Measurements from ENCODE around the gene EDARADD. TPM values are rescaled to one million over a fixed set of nuclear protein-coding genes. Genes with fewer than 3 reads are reported as not detected.
"Not testable (repeated sequence)": the region's sequence is repeated elsewhere in the genome, so short reads cannot be mapped to it uniquely, and the experiment has no call there.

Gene EDARADD
- total RNA-seq, 2 donors from 2014 or later, result 0.95 to 4.0 TPM

- no peak overlapping the region for H3K27ac Mint-ChIP-seq
- H3K4me3 Mint-ChIP-seq, result no peak overlapping the region
- peaks cover 4% of the 10 kb centered on the region for H3K4me1 Mint-ChIP-seq
- no peaks in the 10 kb centered on the region for H3K9me3 Mint-ChIP-seq
- ATAC-seq (replicated peaks), result no peak
- no peaks in the 10 kb centered on the region for H3K27me3 Mint-ChIP-seq
- no peaks in the 10 kb centered on the region for H3K36me3 Mint-ChIP-seq (ENCODE audit: low read depth)
Observed at GRCh38 chr1:236495467-236496112, 101.5 kb downstream of the EDARADD start.

GRCh38 chr1:236497908-236498307 lies 103.8 kb downstream of the EDARADD start:
- no peaks in the 10 kb centered on the region for H3K36me3 Mint-ChIP-seq (ENCODE audit: low read depth)
- H3K27ac Mint-ChIP-seq, result no peak overlapping the region
- H3K4me3 Mint-ChIP-seq, result no peak overlapping the region
- no peaks in the 10 kb centered on the region for H3K27me3 Mint-ChIP-seq
- peaks cover 6% of the 10 kb centered on the region for H3K4me1 Mint-ChIP-seq
- no peak for ATAC-seq (replicated peaks)
- no peaks in the 10 kb centered on the region for H3K9me3 Mint-ChIP-seq

GRCh38 chr1:236501093-236501492 lies 107.0 kb downstream of the EDARADD start:
- no peaks in the 10 kb centered on the region for H3K27me3 Mint-ChIP-seq
- no peaks in the 10 kb centered on the region for H3K36me3 Mint-ChIP-seq (ENCODE audit: low read depth)
- no peak for ATAC-seq (replicated peaks)
- H3K27ac Mint-ChIP-seq, result no peak overlapping the region
- peaks cover 10% of the 10 kb centered on the region for H3K4me1 Mint-ChIP-seq
- no peak overlapping the region for H3K4me3 Mint-ChIP-seq
- no peaks in the 10 kb centered on the region for H3K9me3 Mint-ChIP-seq

- peak overlapping the region; percentile 94 for H3K27ac Mint-ChIP-seq
Observed at GRCh38 chr1:236502579-236502971, 108.5 kb downstream of the EDARADD start.

GRCh38 chr1:236502972-236503639 lies 109.0 kb downstream of the EDARADD start:
- no peaks in the 10 kb centered on the region for H3K27me3 Mint-ChIP-seq
- peak; percentile 63 for ATAC-seq (replicated peaks)
- H3K36me3 Mint-ChIP-seq (ENCODE audit: low read depth), result no peaks in the 10 kb centered on the region
- H3K4me1 Mint-ChIP-seq, result peaks cover 14% of the 10 kb centered on the region
- H3K27ac Mint-ChIP-seq, result peak overlapping the region; percentile 94
- H3K4me3 Mint-ChIP-seq, result peak overlapping the region; percentile 80
- no peaks in the 10 kb centered on the region for H3K9me3 Mint-ChIP-seq

More at GRCh38 chr1:236502579-236502971, 108.5 kb downstream of the EDARADD start:
- Mint-ChIP-seq H3K9me3 (no peaks in the 10 kb centered on the region), H3K4me3 (peak overlapping the region; percentile 80), H3K36me3 (ENCODE audit: low read depth) (no peaks in the 10 kb centered on the region), H3K4me1 (peaks cover 13% of the 10 kb centered on the region), H3K27me3 (no peaks in the 10 kb centered on the region)
- ATAC-seq (replicated peaks), result no peak

GRCh38 chr1:236504338-236504737 lies 110.3 kb downstream of the EDARADD start:
- not testable (repeated sequence) for H3K4me3 Mint-ChIP-seq; H3K27me3 Mint-ChIP-seq; H3K36me3 Mint-ChIP-seq (ENCODE audit: low read depth); ATAC-seq (replicated peaks); H3K9me3 Mint-ChIP-seq; H3K27ac Mint-ChIP-seq
- H3K4me1 Mint-ChIP-seq, result peaks cover 24% of the 10 kb centered on the region

GRCh38 chr1:236507022-236507700 lies 113.1 kb downstream of the EDARADD start:
- Mint-ChIP-seq H3K4me1 (peaks cover 36% of the 10 kb centered on the region), H3K9me3 (no peaks in the 10 kb centered on the region), H3K27me3 (no peaks in the 10 kb centered on the region), H3K4me3 (peak overlapping the region; percentile 55), H3K36me3 (ENCODE audit: low read depth) (no peaks in the 10 kb centered on the region), H3K27ac (peak overlapping the region; percentile 59)
- peak; percentile 55 for ATAC-seq (replicated peaks)

GRCh38 chr1:236508593-236509027 lies 114.5 kb downstream of the EDARADD start:
- Mint-ChIP-seq H3K36me3 (ENCODE audit: low read depth) (no peaks in the 10 kb centered on the region), H3K9me3 (no peaks in the 10 kb centered on the region), H3K4me1 (peaks cover 26% of the 10 kb centered on the region), H3K27me3 (no peaks in the 10 kb centered on the region), H3K4me3 (peak overlapping the region; percentile 55), H3K27ac (peak overlapping the region; percentile 74)
- ATAC-seq (replicated peaks), result peak; percentile 71

GRCh38 chr1:236509203-236509602 lies 115.1 kb downstream of the EDARADD start:
- H3K27ac Mint-ChIP-seq, result peak overlapping the region; percentile 74
- H3K4me1 Mint-ChIP-seq, result peaks cover 26% of the 10 kb centered on the region
- no peaks in the 10 kb centered on the region for H3K27me3 Mint-ChIP-seq
- no peaks in the 10 kb centered on the region for H3K9me3 Mint-ChIP-seq
- peak overlapping the region; percentile 55 for H3K4me3 Mint-ChIP-seq
- ATAC-seq (replicated peaks), result no peak
- H3K36me3 Mint-ChIP-seq (ENCODE audit: low read depth), result no peaks in the 10 kb centered on the region

GRCh38 chr1:236509647-236510401 lies 115.7 kb downstream of the EDARADD start:
- ATAC-seq (replicated peaks), result no peak
- H3K27ac Mint-ChIP-seq, result peak overlapping the region; percentile 74
- H3K4me1 Mint-ChIP-seq, result peaks cover 26% of the 10 kb centered on the region
- H3K27me3 Mint-ChIP-seq, result no peaks in the 10 kb centered on the region
- H3K36me3 Mint-ChIP-seq (ENCODE audit: low read depth), result no peaks in the 10 kb centered on the region
- no peaks in the 10 kb centered on the region for H3K9me3 Mint-ChIP-seq
- H3K4me3 Mint-ChIP-seq, result peak overlapping the region; percentile 55

GRCh38 chr1:236511735-236512418 lies 117.8 kb downstream of the EDARADD start:
- no peak for ATAC-seq (replicated peaks)
- Mint-ChIP-seq H3K9me3 (no peaks in the 10 kb centered on the region), H3K4me3 (no peak overlapping the region), H3K27ac (no peak overlapping the region), H3K4me1 (peaks cover 41% of the 10 kb centered on the region), H3K36me3 (ENCODE audit: low read depth) (no peaks in the 10 kb centered on the region), H3K27me3 (no peaks in the 10 kb centered on the region)

GRCh38 chr1:236514703-236515442 lies 120.8 kb downstream of the EDARADD start:
- ATAC-seq (replicated peaks), result no peak
- no peaks in the 10 kb centered on the region for H3K9me3 Mint-ChIP-seq
- peak overlapping the region; percentile 78 for H3K4me3 Mint-ChIP-seq
- peak overlapping the region; percentile 45 for H3K27ac Mint-ChIP-seq
- H3K36me3 Mint-ChIP-seq (ENCODE audit: low read depth), result no peaks in the 10 kb centered on the region
- H3K27me3 Mint-ChIP-seq, result no peaks in the 10 kb centered on the region
- peaks cover 33% of the 10 kb centered on the region for H3K4me1 Mint-ChIP-seq

GRCh38 chr1:236515443-236515958 lies 121.4 kb downstream of the EDARADD start:
- Mint-ChIP-seq H3K4me1 (peaks cover 31% of the 10 kb centered on the region), H3K4me3 (peak overlapping the region; percentile 78), H3K9me3 (no peaks in the 10 kb centered on the region), H3K36me3 (ENCODE audit: low read depth) (no peaks in the 10 kb centered on the region), H3K27ac (peak overlapping the region; percentile 89), H3K27me3 (no peaks in the 10 kb centered on the region)
- ATAC-seq (replicated peaks), result no peak

Measured in activated T-helper 17 cell treated with anti-CD3 and anti-CD28 coated beads, Interleukin-2, amount 50 U/mL, for 72 hours (primary cell).